Brain microvascular endothelial cell (primary cell): ENCODE data around the gene RAB42.

ENCODE experiments used
- DNase-seq: peaks from one replicate; pipeline ENCODE4 v3.0.0-alpha.2; 2020
- H3K27ac ChIP-seq: fragments of 250-450 bp; sonication (Bioruptor Pico); 2 replicates; pipeline ENCODE4 v1.5.1; 2020; ENCODE audit warnings: mild to moderate bottlenecking, moderate library complexity
- H3K27me3 ChIP-seq: fragments of 250-450 bp; sonication (Bioruptor Pico); replicated peaks from 2 replicates; pipeline ENCODE4 v1.5.1; 2020; ENCODE audit warnings: mild to moderate bottlenecking
- H3K36me3 ChIP-seq: fragments of 250-450 bp; sonication (Bioruptor Pico); replicated peaks from 2 replicates; pipeline ENCODE4 v1.5.1; 2020; ENCODE audit warnings: mild to moderate bottlenecking
- H3K4me3 ChIP-seq: 2 replicates; pipeline ENCODE4 v1.5.1; 2011; ENCODE audit warnings: low read depth, mild to moderate bottlenecking, control low read depth, low read length, moderate library complexity
- CTCF ChIP-seq: IDR thresholded peaks from 2 replicates; pipeline ENCODE4 v1.5.1; 2011; ENCODE audit warnings: low read depth, mild to moderate bottlenecking, moderate library complexity, low read length, control low read depth, inconsistent platforms; ENCODE audit errors: missing control alignments
- in situ Hi-C: cut with HindIII; loops from 2 replicates; pipeline ENCODE4 v1.10.0; 2017; ENCODE audit warnings: low sequenced_read_pairs, low pct_ligation_motif_present

RAB42 gene

GRCh38 chr1:28591708-28592320, at the start of gene RAB42:
Gene RAB42 (plus strand): TSS chr1:28592265. CDS start chr1:28592512, 247 bp downstream.
- in situ Hi-C loops: no loop called here
- no peak within 1 kb of the TSS for H3K27ac ChIP-seq
- H3K27me3 ChIP-seq: no peaks in the 10 kb centered on the region
- TF ChIP-seq CTCF: no peak
- H3K4me3 ChIP-seq: peak within 1 kb of the TSS; percentile 56
- DNase-seq: no peak
- no peaks in the 10 kb centered on the region for H3K36me3 ChIP-seq

- no peak for DNase-seq
- Histone ChIP-seq H3K27me3 (no peaks in the 10 kb centered on the region), H3K27ac (no peak overlapping the region), H3K4me3 (no peak overlapping the region), H3K36me3 (no peaks in the 10 kb centered on the region)
- in situ Hi-C loops: no loop called here
- no peak for TF ChIP-seq CTCF
These were observed 46.8 kb upstream of the RAB42 start for GRCh38 chr1:28545246-28545628.

GRCh38 chr1:28548318-28548717, 43.7 kb upstream of the RAB42 start:
- DNase-seq: no peak
- H3K27me3 ChIP-seq: no peaks in the 10 kb centered on the region
- no peak overlapping the region for H3K27ac ChIP-seq
- H3K36me3 ChIP-seq: no peaks in the 10 kb centered on the region
- no peak for TF ChIP-seq CTCF
- no peak overlapping the region for H3K4me3 ChIP-seq
- in situ Hi-C loops: no loop called here

GRCh38 chr1:28551381-28551780, 40.7 kb upstream of the RAB42 start:
- DNase-seq: no peak
- TF ChIP-seq CTCF: no peak
- in situ Hi-C loops: no loop called here
- Histone ChIP-seq H3K36me3 (no peaks in the 10 kb centered on the region), H3K27ac (no peak overlapping the region), H3K4me3 (no peak overlapping the region), H3K27me3 (no peaks in the 10 kb centered on the region)

GRCh38 chr1:28552758-28553663, 39.1 kb upstream of the RAB42 start, which contains the start of gene TRNAU1AP:
Gene TRNAU1AP (plus strand): TSS chr1:28553085. CDS start chr1:28553111, 26 bp downstream.
- Histone ChIP-seq H3K36me3 (peaks cover 4% of the 10 kb centered on the region), H3K27ac (peak within 1 kb of the TSS; percentile 42), H3K27me3 (no peaks in the 10 kb centered on the region), H3K4me3 (peak within 1 kb of the TSS; percentile 96)
- DNase-seq: peak; percentile 92
- TF ChIP-seq CTCF: no peak
- in situ Hi-C loops: no loop called here
